GM18867 (cell line): ENCODE results near the gene GUCY2D.
"Not testable (repeated sequence)": the region's sequence is repeated elsewhere in the genome, so short reads cannot be mapped to it uniquely, and the experiment has no call there.

Experiments
- ATAC-seq: cut with Tn5 transposase; IDR thresholded peaks from one replicate; pipeline ENCODE4 v1.9.1; 2021; ENCODE audit warnings: mild to moderate bottlenecking, moderate library complexity; ENCODE audit not compliant: unreplicated experiment

The GUCY2D gene

DNA sequence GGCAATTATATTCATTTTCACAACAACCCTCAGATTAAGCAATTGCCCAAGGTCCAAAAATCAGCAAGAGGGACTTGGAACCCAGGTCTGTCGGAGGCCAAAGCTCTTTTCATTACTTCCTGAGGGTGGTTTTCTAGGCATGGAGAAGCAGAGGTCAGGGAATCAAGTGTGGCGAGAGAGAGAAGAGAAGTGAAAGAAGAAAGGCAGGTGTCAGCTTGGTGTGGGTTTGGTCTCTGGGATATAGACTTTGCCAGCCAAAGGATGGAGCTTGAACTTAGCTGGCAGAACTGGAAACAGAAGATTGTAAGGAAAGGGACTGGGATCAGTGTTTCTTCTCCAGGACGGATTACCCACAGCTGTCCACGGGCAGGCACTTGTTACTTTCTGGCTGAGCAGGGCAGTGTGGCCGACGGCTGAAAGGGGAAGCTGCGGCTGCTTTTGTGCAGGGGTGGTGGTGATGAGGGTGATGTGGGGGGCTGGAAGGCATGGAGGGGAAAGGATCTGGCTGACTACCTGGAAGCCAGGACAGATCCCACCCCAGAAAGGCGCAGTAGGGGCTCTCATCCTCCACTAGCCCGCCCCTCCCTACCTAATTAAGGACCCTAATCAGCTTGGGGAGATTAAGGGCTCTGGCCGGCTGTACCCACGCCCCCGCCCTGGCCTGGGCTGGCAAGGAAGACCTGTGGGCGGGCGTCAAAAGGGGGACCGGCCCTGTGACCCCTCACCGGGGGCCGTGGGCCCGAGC lies at the start of gene GUCY2D:
TSS of gene GUCY2D (plus strand) at position 640 of the 745 bp plus-strand sequence. CDS start 433 bp downstream, outside the sequence.
- no peak for ATAC-seq

DNA sequence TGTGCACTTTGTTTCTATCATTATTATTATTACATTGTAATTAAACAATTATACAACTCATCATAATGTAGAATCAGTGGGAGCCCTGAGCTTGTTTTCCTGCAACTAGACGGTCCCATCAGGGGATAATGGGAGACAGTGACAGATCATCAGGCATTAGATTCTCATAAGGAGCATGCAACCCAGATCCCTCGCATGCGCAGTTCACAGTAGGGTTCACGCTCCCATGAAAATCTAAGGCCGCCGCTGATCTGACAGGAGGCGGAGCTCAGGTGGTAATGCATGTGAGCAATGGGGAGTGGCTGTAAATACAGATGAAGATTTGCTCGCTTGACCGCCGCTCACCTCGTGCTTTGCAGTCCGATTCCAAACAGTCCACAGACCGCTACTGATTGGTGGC lies 49.1 kb upstream of the GUCY2D start:
- ATAC-seq: not testable (repeated sequence)

DNA sequence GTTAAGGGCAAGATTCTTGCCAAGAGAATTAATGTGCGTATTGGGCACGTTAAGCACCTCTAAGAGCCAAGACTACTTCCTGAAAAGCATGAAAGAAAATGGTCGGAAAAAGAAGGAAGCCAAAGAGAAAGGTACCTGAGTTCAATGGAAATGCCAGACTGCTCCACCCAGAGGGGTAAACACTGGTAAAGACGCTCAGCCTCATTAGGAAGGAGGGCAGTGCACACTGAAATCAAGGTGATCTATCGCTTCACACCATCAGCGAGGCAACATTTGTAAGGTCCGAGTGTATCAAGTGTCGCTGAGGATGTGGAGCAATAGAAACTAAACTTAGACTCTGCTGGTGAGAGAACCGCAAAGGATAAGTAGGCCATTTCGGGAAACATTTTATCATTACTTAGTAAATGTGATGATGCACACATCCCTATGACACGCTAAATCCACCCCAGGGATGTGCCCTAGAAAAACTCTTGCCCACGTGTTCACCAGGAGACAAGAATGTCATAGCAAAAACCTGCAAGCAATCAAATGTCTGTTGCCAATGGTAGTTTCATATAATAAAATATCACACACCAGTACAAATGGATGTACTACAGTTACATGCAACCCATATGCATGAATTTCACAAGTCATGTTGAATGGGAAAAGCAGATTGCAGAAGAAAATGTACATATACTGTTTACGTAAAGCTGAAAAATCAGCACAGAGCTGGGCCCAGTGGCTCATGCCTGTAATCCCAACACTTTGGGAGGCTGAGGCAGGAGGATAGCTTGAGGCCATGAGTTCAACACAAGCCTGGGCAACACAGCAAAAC lies 46.8 kb upstream of the GUCY2D start:
- ATAC-seq: no peak

DNA sequence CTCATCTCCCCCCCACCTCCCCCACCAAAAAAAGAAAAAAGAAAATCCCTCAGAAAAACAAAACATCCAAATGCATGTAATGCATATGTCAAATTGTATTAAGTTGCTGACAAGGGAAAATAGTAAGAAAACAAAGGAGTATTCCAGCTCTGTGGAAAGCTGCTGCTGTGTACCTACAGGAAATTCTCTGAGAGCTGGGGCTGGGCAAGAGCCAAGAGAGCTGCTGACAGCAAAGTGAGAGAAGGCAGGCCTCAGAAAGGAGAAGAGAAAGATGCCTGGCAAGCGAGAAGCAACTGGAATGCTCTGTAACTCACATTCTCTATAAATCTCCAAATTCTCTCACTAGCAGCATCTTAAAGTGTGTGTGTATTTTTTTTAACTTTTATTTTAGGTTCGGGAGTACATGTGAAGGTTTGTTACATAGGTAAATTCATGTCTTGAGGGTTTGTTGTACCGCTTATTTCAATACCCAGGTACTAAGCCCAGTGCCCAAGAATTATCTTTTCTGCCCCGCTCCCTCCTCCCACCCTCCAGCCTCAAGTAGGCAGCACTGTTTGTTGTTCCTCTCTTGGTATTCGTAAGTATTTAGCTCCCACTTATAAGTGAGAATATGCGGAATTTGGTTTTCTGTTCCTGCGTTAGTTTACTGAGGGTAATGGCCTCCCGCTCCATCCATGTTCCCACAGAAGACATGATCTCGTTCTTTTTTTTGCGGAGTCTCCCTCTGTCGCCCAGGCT lies 46.0 kb upstream of the GUCY2D start:
- ATAC-seq: no peak

DNA sequence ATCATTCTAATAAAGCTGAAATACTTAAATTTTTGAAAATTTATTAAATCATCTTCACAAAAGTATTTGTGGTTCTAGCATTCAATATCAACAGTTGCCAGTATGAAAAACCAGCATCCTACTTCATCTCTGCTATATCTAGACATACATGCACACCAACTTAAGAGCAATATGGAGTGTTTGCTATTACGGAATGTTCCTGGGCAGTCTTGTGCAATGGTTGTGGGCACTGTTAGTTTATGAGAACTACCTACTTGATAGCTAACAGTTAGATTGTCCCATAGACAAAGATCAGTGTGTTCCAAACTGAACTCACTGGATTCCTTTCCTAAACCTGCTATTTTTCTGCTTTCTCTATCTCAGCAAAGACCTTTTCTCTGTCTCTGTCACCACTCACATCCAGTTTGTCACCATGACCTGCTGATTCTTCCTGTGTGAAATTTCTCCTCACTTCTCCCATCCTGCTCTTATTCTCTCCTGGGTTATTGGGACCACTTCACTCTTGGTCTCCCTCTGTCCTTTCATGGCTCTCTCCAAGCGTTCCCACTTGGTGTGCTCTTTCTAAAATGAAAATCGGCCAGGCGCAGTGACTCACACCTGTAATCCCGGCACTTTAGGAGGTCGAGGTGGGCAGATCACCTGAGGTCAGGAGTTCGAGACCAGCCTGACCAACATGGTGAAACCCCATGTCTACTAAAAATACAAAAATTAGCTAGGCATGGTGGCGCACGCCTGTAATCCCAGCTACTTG lies 42.7 kb upstream of the GUCY2D start:
- no peak for ATAC-seq

DNA sequence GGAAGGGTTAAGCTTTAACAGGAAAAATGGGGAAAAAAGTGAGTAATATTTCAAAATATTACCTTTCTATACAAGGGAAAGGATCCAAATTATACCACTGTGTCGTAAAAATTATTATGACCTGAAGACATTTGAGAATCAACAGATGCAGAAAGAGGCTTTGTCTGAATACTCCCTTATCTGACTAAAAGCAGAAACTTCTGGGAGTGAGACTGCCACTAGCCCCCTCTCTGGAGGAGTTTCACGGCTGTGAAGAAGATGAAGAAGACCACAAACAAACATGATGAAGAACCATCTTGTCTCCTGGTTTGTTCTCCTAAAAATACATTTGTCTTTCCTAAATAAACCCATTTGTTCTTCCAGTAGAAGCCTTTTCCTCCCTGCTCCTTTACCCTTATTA lies 41.0 kb upstream of the GUCY2D start:
- no peak for ATAC-seq

DNA sequence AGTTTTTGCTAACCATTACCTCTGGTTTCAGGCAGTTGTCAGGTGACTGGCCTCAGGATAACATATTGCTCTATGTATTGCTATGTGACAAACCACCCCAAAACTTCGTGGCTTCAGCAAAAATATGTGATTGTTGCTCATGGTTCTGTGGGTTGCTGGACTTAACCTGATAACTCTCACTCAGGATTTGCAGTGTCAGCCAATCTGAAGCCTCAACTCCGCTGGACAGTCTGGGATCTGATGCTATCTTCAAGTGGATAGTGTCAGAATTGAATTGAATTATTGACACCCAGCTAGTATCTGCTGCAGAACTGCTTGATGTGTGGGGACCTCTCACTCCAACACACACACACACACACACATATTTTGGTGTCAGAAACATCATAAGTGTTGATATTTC lies 34.7 kb upstream of the GUCY2D start:
- no peak for ATAC-seq

DNA sequence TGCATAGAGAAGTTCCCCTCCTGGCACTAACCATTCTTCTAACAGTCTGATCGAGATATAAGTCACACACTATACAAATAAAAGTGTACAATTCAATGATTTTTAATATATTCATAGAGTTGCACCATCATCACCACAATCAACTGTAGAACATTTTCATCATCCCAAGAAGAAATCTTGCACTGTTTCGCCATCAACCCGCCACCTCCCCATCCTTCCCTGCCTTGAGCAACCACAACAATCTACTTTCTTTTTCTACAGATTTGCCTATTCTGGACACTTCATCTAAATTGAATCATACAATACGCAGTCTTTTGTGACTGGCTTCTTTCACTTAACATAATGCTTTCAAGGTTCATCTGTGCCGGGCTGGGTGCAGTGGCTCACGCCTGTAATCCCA lies 33.0 kb upstream of the GUCY2D start:
- no peak for ATAC-seq

DNA sequence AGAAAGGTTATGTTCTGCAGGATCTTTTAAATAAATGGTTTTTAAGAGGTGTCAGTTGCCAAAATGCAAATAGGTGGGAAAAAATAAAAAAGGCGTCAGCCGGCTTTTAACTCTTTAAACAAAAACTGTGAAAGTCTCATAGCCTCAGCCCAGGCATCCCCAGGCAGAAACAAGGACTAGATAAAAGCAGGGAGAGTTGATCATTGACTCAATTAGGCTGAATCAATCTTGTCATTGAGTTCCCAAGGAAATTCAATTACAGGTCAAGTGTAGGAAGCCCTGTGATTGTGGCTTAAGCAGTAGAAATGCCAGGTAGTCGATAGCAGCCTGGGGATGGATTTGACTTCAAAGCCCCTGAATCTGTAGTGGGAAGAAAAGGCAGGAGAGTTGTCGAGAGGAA lies 30.8 kb upstream of the GUCY2D start:
- no peak for ATAC-seq

DNA sequence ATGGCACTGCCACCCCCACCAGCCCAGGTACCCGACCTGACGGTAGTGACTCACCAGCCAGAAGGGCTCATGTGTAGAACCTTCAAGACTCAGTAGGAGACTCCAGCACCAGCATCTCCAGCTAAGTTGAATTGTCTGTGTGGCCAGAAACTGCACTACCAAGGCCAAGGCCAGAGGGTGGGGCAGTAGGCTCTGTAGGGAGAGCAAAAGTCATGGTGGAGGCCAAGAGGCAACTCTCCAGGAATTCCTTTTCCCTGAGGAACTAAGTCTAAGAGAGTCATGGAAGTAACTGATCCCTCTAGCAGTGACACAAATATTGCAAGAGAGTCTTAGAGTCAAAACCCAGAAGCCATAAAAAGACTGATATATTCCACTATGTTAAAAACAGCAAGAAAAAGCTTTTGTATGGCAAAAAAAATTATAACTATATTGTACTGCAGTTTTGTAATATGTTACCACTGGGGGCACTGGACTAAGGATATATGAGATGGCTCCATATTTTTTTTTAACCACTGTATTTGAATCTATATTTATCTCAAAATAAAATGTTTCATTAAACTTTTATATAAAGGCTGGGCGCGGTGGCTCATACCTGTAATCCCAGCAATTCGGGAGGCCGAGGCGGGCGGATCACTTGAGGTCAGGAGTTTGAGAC lies 30.2 kb upstream of the GUCY2D start:
- ATAC-seq: no peak

DNA sequence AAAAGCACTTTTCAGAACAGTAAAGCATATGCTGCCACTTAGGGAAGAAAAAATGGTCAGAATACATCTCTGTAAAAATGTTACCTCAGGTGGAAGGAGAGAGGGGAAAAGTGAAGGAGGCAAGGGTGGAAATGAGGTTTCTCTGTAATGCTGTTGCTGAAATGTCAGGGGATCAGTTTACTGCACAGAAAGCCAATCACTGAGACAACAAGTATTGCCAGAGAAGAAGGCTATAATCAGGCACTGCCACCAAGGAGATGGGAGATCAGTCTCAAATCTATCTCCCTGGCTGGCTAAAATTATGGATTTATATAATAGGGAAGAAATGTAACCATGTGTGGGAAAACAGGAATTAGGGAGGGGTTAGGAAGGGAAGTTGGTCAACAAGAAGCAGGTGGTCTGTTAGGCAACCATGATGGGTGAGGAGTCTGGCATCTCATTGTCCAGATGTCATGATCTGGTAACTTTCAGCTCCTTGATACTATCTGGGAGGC lies 27.7 kb upstream of the GUCY2D start:
- ATAC-seq: no peak

DNA sequence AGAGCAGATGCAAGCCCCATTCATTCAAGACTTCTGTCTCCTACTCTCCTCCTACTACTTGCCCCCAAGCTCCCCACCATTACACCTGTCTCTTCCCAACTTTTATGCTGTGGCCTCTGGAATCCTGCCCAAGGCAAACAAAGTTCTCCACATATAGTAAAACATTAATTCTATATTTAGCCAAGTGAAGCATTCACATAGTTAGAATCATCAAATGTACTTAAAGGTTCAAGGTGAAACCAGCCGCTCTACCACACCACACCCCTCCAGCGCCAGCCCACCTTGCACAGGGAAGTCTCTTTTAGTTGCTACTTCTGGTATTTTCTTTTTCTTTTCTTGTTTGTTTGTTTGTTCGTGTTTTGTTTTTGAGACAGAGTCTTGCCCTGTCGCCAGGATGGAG lies 25.4 kb upstream of the GUCY2D start:
- no peak for ATAC-seq

DNA sequence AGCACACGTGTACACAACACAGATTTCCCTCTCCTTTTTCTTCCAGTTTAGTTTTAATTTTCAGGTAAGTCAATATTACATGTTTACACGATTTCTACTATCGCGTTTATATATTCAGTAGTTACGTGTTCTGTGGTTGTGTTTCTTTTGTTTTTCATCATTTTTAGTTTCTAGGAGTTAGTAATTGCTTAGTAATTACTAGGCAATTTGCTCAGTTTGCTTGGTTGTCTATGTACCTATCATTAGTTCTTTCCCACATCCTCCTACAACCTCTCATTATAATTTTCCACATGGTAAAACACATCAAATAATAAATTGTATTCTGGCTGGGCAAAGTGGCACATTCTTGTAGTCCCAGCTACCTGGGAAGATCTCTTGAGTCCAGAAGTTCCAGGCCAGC lies 24.6 kb upstream of the GUCY2D start:
- ATAC-seq: no peak

DNA sequence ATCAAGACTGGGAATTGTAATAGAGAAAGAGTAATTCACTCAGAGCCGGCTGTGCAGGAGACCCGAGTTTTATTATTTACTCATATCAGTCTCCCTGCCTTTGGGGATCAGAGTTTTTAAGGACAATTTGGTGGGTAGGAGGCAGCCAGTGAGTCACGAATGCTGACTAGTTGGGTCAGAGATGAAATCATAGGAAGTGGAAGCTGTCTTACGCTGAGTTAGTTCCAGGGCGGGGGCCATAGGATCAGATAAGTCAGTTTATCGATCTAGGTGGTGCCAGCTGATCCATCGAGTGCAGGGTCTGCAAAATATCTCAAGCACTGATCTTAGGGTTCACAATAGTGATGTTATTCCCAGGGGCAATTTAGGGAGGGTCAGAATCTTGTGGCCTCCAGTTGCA lies 20.2 kb upstream of the GUCY2D start:
- ATAC-seq: no peak

DNA sequence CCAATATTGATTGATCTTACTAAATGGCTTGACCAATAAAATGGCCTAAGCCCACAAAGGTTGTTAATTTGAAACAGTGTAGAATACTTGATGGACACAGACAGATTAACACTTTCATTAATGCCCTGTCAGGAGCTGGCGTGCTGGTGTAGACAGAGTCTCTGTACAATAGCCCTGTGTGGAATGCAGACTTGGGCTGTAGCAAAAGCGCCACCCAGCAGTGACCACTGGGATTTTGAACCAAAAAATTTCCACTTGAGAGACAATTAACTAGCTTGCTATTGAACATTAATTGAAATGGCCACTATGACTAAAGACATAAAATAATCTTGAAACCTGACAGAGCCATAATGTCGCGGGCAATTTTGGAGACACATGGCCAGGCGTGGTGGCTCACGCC lies 19.7 kb upstream of the GUCY2D start:
- ATAC-seq: no peak

DNA sequence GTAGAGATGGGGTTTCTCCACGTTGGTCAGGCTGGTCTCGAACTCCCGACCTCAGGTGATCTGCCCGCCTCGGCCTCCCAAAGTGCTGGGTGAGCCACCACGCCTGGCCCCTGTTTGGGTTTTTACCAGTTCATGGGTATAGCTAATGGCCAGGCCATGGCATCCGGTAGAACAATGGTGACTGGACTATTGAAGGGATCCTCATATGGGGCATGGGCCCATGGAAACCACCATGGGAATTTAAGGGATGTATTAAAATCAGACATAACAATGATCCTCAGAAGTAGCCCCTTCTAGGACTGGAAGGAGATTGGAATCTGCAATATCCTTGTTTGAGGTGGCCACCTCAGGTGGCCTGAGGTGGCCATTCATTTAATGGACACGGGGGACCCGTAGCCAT lies 17.5 kb upstream of the GUCY2D start:
- ATAC-seq: no peak

DNA sequence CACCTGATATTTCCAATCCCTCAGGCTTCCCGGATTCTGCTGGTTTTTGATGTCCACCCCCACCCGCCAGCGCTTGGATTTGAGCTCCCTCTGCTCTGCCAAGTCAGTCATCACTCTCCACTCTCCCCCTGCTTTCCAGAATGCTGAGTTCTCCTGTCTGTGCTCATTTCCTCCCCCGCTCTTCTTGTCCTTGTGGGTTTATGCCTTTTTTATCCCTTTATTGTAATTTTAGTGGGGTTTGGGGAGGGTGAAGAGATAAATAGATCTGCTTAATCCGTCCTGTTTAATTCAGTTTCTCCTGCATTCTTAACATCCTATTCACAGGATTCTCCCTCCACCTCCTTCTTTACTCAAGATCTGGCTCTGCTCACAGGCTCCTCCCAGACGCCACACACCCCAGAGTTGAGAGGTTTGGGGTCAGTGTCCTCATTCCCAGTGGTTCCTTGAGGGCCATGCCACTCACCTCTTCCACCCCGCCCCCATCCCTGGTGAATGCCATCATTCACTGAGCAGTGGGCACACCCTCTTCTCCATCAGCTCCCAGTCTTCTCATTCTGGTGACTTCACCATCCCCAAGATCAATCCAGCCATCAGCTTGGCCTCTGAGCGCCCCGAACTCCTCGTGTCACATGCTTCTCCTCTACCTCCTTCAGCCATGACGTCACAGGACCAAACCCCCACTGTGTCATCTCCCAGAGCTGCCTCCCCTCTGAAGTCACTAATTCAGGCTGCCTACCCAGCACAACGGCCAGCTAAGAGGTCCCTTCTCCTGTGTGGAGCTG lies 15.1 kb upstream of the GUCY2D start:
- no peak for ATAC-seq

DNA sequence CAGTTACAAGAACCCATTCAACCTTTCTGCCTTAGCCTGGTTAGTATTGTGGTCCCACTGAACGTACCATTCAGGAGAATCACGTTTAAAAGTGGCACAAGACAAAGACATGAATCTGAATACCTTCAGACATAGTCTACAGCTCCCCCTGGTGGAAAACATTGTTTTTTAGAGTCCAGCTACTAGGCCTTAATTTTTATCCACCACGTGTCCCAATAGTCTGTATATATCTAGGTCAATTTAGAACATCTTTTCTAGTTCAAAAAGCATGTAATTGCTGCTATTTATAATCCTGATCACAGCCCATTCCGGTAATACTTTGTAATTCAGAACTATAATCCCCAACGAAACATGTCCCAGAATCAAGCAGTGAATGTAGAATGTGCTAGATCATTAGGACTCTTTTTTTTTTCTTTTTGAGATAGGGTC lies 13.7 kb upstream of the GUCY2D start:
- no peak for ATAC-seq
